A673 (cell line): ENCODE measurements around the gene OR52K1.

Experiments
- EZH2 ChIP-seq: fragments of 200-600 bp; sonication (generic); IDR thresholded peaks from 2 replicates; pipeline ENCODE4 v1.6.1; 2017; ENCODE audit warnings: borderline replicate concordance, low read depth, mild to moderate bottlenecking, mixed read lengths, antibody characterized with exemption, low read length; ENCODE audit not compliant: poor library complexity, severe bottlenecking
- TF ChIP-seq, protein P1 (sequence below): fragments of 300-800, 200-600 bp; sonication (generic); conservative IDR thresholded peaks from 2 replicates; pipeline ENCODE4 v1.5.1; 2017; ENCODE audit warnings: low read depth, mild to moderate bottlenecking, antibody characterized with exemption, low read length, moderate library complexity, mixed read lengths

DNA sequence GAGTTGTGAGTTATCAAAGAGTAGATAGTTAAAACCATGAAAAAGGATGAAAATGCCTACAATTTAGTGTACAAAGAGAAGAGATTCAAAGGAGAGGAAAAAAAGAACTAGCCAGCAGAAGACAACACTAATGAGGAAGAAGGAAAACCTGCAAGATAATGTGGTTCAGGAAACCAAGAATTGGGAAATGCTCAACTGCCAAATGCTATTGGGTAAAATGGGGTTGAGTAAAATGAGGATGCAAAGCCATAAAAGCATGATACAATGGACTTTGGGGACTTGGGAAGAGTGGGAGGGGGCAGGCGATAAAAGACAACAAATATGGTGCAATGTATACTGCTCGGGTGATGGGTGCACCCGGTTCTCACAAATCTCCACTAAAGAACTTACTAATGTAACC is 40.9 kb upstream of the OR52K1 start:
- TF ChIP-seq, protein P1, sequence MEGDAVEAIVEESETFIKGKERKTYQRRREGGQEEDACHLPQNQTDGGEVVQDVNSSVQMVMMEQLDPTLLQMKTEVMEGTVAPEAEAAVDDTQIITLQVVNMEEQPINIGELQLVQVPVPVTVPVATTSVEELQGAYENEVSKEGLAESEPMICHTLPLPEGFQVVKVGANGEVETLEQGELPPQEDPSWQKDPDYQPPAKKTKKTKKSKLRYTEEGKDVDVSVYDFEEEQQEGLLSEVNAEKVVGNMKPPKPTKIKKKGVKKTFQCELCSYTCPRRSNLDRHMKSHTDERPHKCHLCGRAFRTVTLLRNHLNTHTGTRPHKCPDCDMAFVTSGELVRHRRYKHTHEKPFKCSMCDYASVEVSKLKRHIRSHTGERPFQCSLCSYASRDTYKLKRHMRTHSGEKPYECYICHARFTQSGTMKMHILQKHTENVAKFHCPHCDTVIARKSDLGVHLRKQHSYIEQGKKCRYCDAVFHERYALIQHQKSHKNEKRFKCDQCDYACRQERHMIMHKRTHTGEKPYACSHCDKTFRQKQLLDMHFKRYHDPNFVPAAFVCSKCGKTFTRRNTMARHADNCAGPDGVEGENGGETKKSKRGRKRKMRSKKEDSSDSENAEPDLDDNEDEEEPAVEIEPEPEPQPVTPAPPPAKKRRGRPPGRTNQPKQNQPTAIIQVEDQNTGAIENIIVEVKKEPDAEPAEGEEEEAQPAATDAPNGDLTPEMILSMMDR: no peak
- TF ChIP-seq EZH2: no peak
